HL-60 (cell line): ENCODE measurements around the gene CAMTA1.

Experiments
- CTCF ChIP-seq: IDR thresholded peaks from one replicate; pipeline ENCODE4 v1.5.1; 2011; ENCODE audit warnings: low read length, control low read depth, inconsistent platforms; ENCODE audit not compliant: insufficient read depth
- GABPA ChIP-seq: IDR thresholded peaks from 2 replicates; pipeline ENCODE4 v1.6.1; 2012; ENCODE audit warnings: low read depth

- no peak for TF ChIP-seq CTCF
- no peak for TF ChIP-seq GABPA
These were observed 721.4 kb downstream of the CAMTA1 start for GRCh38 chr1:7506454-7507284.
